Transverse colon (tissue), 4 donors: ENCODE results near the gene SEZ6. TPM values are rescaled to one million over a fixed set of nuclear protein-coding genes. Genes with fewer than 3 reads are reported as not detected.
A peak's percentile ranks its signal among the peaks of the same experiment; 100 is the strongest.

ENCODE experiments used
- DNase-seq: peaks from one replicate; pipeline ENCODE4 v3.0.0-alpha.2; 2019
- H3K27ac ChIP-seq, 4 donors: fragments of 200-600 bp; sonication (generic); 2 replicates each; pipeline ENCODE4 v1.5.1; 2016 to 2018; ENCODE audit warnings: inconsistent platforms in 4 of 4
- H3K27me3 ChIP-seq: fragments of 200-600 bp; sonication (generic); 2 replicates; pipeline ENCODE4 v1.5.1; 2017; ENCODE audit warnings: inconsistent platforms
- H3K36me3 ChIP-seq, 4 donors: fragments of 200-600 bp; sonication (generic); 2 replicates each; pipeline ENCODE4 v1.5.1; 2017 to 2019; ENCODE audit warnings: inconsistent platforms in 4 of 4
- H3K4me1 ChIP-seq, 4 donors: fragments of 200-600 bp; sonication (generic); 2 replicates each; pipeline ENCODE4 v1.5.1; 2017 to 2020; ENCODE audit warnings: inconsistent platforms in 4 of 4
- H3K4me3 ChIP-seq, 4 donors: fragments of 200-600 bp; sonication (generic); 1 replicate in 1 of 4; 2 replicates in 3 of 4; pipeline versions ENCODE4 v1.5.1 to v1.6.1; 2017 to 2019; ENCODE audit warnings: inconsistent platforms in 4 of 4
- H3K9me3 ChIP-seq, 2 donors: fragments of 200-600 bp; sonication (generic); 2 replicates each; pipeline ENCODE4 v1.5.1; 2017 to 2019; ENCODE audit warnings: inconsistent platforms in 2 of 2
- CTCF ChIP-seq, 5 experiments: fragments of 200-600 bp in 3 of 5; fragments of 450-650 bp in 2 of 5; sonication (generic) in 3 of 5; IDR thresholded peaks; 1 replicate in 2 of 5; 2 replicates in 3 of 5; pipeline ENCODE4 v1.5.1; 2016 to 2017; ENCODE audit warnings: antibody characterized with exemption in 5 of 5, inconsistent platforms in 3 of 5, mild to moderate bottlenecking in 2 of 5, moderate library complexity in 1 of 5
- EP300 ChIP-seq: sonication (generic); formaldehyde crosslinking; IDR thresholded peaks from one replicate; pipeline ENCODE4 v1.6.1; 2017; ENCODE audit warnings: antibody characterized with exemption, low read depth
- POLR2A ChIP-seq: fragments of 450-650 bp; IDR thresholded peaks from one replicate; pipeline ENCODE4 v1.6.1; 2016; ENCODE audit warnings: antibody characterized with exemption, mild to moderate bottlenecking, moderate library complexity
- POLR2AphosphoS5 ChIP-seq, 3 donors: sonication (generic); formaldehyde crosslinking; IDR thresholded peaks; one replicate each; pipeline ENCODE4 v1.6.1; 2016; ENCODE audit warnings: antibody characterized with exemption in 3 of 3
- WGBS, 2 donors: methylation state at CpG; one replicate each; pipeline ENCODE4 v1.1.5; 2018; ENCODE audit warnings: low coverage in 1 of 2; 5-methylcytosine and 5-hydroxymethylcytosine counted together
- in situ Hi-C, 4 donors: fragments of 200-750 bp; cut with MboI; loops; one replicate each; pipeline versions ENCODE4 v1.15.0 to v1.15.1; 2017; ENCODE audit warnings: low sequenced_read_pairs in 3 of 4, low pct_ligation_motif_present in 1 of 4, low pct_unique_long_range_greater_than_20kb in 1 of 4
- intact Hi-C: fragments of 100-400 bp; cut with DNase I; formaldehyde crosslinking; loops from one replicate; pipeline ENCODE4 v1.15.1; 2023; ENCODE audit warnings: low total_unique reads
- total RNA-seq, 4 donors: library from RNA; depleted of rRNA; stranded (reverse); fragments of >200 nt; gene quantifications; one replicate each; pipeline ENCODE4 v1.1.0, GENCODE V29; 2016

The SEZ6 gene
- total RNA-seq, 4 donors from 2014 or later, result 0.14 TPM; not detected in 3

DNA sequence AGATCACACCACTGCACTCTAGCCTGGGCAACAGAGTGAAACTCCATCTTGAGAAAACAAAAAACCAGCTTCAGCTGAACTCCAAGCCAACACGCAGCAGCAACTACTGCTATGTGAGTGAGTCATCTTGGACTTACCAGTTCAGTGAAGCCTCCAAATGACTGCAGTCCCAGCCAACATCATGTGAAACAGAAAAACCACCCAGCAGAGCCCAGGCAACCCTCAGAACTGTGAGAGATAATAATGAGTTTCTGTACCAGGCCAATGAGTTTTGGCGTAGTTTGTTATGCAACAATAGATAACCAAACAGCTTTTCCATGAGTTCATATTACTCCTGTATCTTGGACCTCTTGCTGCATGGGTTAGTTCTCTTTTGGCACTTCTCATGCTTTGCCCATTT lies 77.8 kb downstream of the SEZ6 start:
- in situ Hi-C loops, result no loop called here
- WGBS, 2 donors, result 80 to 91% methylated on average over 1 to 2 of the region's 2 CpGs
- Histone ChIP-seq H3K4me3 (no peak overlapping the region), H3K27ac (no peak overlapping the region), H3K4me1 (peaks cover 0 to 19% (median 3%) of the 10 kb centered on the region in 4 donors), H3K27me3 (no peaks in the 10 kb centered on the region), H3K9me3 (no peaks in the 10 kb centered on the region), H3K36me3 (peaks cover 0 to 19% (median 7%) of the 10 kb centered on the region in 4 donors)
- intact Hi-C loops, result no loop called here
- DNase-seq, result no peak
- TF ChIP-seq EP300 (no peak), POLR2A (no peak)

- intact Hi-C loops, result no loop called here
- no peaks in the 10 kb centered on the region for H3K9me3 ChIP-seq
- peaks cover 0 to 27% (median 12%) of the 10 kb centered on the region in 4 donors for H3K36me3 ChIP-seq
- TF ChIP-seq POLR2AphosphoS5 (IDR thresholded peaks at IDR 0.05) (no peak), EP300 (no peak), CTCF (IDR thresholded peaks at IDR 0.05) (no peak)
- no peak for DNase-seq
- no peaks in the 10 kb centered on the region for H3K27me3 ChIP-seq
- WGBS, 2 donors, result 98 to 100% methylated on average over 3 to 4 of the region's 4 CpGs
- in situ Hi-C loops, result no loop called here
- no peak overlapping the region for H3K4me3 ChIP-seq
- peaks cover 0 to 19% (median 3%) of the 10 kb centered on the region in 4 donors for H3K4me1 ChIP-seq
- H3K27ac ChIP-seq, result peak overlapping the region; percentile 18 to 67 (median 32)
Measured at GRCh38 chr17:28926786-28927185, 79.0 kb downstream of the SEZ6 start.

DNA sequence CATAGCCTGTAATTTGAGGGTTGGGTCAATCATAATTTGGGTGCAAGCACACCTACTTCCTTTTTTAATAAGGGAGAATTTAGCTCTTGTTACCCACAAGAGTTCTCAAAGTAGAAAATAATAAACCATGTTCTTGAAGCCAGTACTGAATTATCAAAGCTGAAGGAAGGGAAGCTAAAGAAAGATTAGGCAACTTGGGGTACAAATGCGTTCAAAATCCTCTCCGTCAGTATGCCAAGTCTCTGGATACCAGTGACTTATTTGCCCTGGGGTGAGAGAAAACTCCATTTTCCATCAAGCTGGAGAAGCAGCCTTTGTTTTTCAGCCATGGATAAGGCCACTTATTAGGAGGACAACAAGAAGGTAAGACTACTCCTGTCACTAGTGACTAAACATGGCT lies 79.5 kb downstream of the SEZ6 start:
- H3K27ac ChIP-seq, result peak overlapping the region; percentile 18 to 67 (median 32)
- TF ChIP-seq POLR2AphosphoS5 (IDR thresholded peaks at IDR 0.05), result no peak
- TF ChIP-seq EP300, result no peak
- no peak for TF ChIP-seq CTCF (IDR thresholded peaks at IDR 0.05)
- no peak for TF ChIP-seq POLR2A
- no peaks in the 10 kb centered on the region for H3K27me3 ChIP-seq
- H3K4me1 ChIP-seq, result peaks cover 0 to 19% (median 3%) of the 10 kb centered on the region in 4 donors
- no peak for DNase-seq
- H3K36me3 ChIP-seq, result peaks cover 0 to 31% (median 14%) of the 10 kb centered on the region in 4 donors
- in situ Hi-C loops, result no loop called here
- no peak overlapping the region for H3K4me3 ChIP-seq
- 75 to 76% methylated on average over 2 of the region's 2 CpGs for WGBS, 2 donors
- no peaks in the 10 kb centered on the region for H3K9me3 ChIP-seq
- intact Hi-C loops, result no loop called here

- no peak for DNase-seq
- no peak overlapping the region for H3K4me3 ChIP-seq
- intact Hi-C loops (no loop called here), in situ Hi-C loops (no loop called here)
- H3K9me3 ChIP-seq, result no peaks in the 10 kb centered on the region
- H3K36me3 ChIP-seq, result peaks cover 0 to 35% (median 16%) of the 10 kb centered on the region in 4 donors
- H3K27ac ChIP-seq, result peak overlapping the region; percentile 45 to 67 (median 52)
- 30 to 85% methylated on average over 2 of the region's 2 CpGs for WGBS, 2 donors
- H3K27me3 ChIP-seq, result no peaks in the 10 kb centered on the region
- no peak for TF ChIP-seq POLR2A
- no peak for TF ChIP-seq EP300
- H3K4me1 ChIP-seq, result peaks cover 0 to 19% (median 3%) of the 10 kb centered on the region in 4 donors
Measured at GRCh38 chr17:28925912-28926365, 79.9 kb downstream of the SEZ6 start.

DNA sequence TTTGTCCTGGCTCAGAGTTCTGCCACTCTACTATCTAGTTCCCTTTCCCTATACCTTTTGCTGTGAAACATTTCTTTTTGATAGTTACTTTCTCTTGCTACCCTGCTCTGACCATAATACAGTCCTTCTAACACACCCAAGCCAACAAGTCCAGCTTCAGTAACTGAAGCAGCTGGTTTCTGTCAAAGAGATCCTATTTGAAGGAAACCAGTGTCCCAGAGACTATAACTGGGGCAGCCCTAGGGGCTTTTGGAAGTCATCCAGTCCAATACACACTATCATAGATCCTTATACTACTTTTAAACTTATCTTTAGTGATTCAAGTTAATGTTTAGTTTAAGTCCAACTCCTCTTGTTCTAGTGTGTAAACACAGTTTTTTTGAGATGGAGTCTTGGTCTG lies 85.6 kb downstream of the SEZ6 start:
- intact Hi-C loops, result no loop called here
- in situ Hi-C loops, result loop anchor here in 2 of 4 donors (25.0 kb wide), 1 partner anchor 158 kb away; no protein-coding TSS in a partner anchor
- no peak for TF ChIP-seq EP300
- TF ChIP-seq CTCF (IDR thresholded peaks at IDR 0.05), result no peak
- no peak for TF ChIP-seq POLR2A
- TF ChIP-seq POLR2AphosphoS5 (IDR thresholded peaks at IDR 0.05), result no peak
- no peaks in the 10 kb centered on the region for H3K27me3 ChIP-seq
- no peak overlapping the region for H3K27ac ChIP-seq
- H3K9me3 ChIP-seq, result no peaks in the 10 kb centered on the region
- peaks cover 0 to 73% (median 36%) of the 10 kb centered on the region in 4 donors for H3K36me3 ChIP-seq
- H3K4me3 ChIP-seq, result no peak overlapping the region
- DNase-seq, result no peak
- H3K4me1 ChIP-seq, result no peaks in the 10 kb centered on the region
